GM12873 (cell line): ENCODE measurements around the gene BABAM2.

ENCODE experiments used
- CTCF ChIP-seq: IDR thresholded peaks from 2 replicates; pipeline ENCODE4 v1.5.1; 2012; ENCODE audit warnings: low read depth, mild to moderate bottlenecking, moderate library complexity, low read length, control low read depth; ENCODE audit not compliant: insufficient read depth; ENCODE audit errors: missing control alignments

BABAM2 gene

GRCh38 chr2:27976308-27976707 lies 85.8 kb downstream of the BABAM2 start:
- TF ChIP-seq CTCF = no peak

GRCh38 chr2:27977731-27978312 lies 87.3 kb downstream of the BABAM2 start:
- no peak for TF ChIP-seq CTCF

- TF ChIP-seq CTCF = no peak
Measured at GRCh38 chr2:27980242-27980641, 89.7 kb downstream of the BABAM2 start.

GRCh38 chr2:27984153-27984552 lies 93.6 kb downstream of the BABAM2 start:
- TF ChIP-seq CTCF = no peak

GRCh38 chr2:27988306-27988705 lies 97.8 kb downstream of the BABAM2 start:
- no peak for TF ChIP-seq CTCF

GRCh38 chr2:27988718-27989117 lies 98.2 kb downstream of the BABAM2 start:
- TF ChIP-seq CTCF = no peak

- no peak for TF ChIP-seq CTCF
Measured at GRCh38 chr2:27989149-27989548, 98.6 kb downstream of the BABAM2 start.
